ENCODE measurements around the gene LZTFL1. TPM values are rescaled to one million over a fixed set of nuclear protein-coding genes. Genes with fewer than 3 reads are reported as not detected.

The LZTFL1 gene
- total RNA-seq, 2 experiments from 2014 or later = 8.0 to 8.4 TPM

DNA sequence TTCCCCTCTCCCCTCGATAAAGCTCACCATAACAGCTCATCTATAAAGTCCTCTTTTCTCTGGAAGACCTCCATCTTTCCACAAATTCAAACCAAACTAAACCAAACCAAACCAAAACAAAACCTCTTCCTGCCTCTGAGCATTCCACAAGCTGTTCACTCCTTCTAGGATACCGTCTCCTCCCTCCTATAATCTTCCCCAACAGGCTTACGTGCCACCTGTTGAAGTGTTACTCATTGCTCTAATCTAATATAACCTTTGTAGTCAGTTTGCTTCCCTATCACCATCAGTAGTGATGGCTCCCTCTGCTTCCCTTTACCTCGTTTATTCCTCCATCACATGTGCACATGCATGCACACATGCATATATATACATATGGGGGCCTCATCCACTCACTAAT, 31.7 kb upstream of the LZTFL1 start:
- Mint-ChIP-seq H3K9me3 (peaks cover 11% of the 10 kb centered on the region), H3K27me3 (peaks cover 48% of the 10 kb centered on the region), H3K27ac (no peak overlapping the region), H3K4me1 (peaks cover 12% of the 10 kb centered on the region), H3K4me3 (no peak overlapping the region), H3K36me3 (peaks cover 4% of the 10 kb centered on the region)
- POLR2A ChIA-PET = no interaction called here
- DNase-seq = no peak
- no peak for ATAC-seq (ENCODE audit: low read depth)

- no peak for ATAC-seq (ENCODE audit: low read depth)
- peaks cover 11% of the 10 kb centered on the region for H3K9me3 Mint-ChIP-seq
- H3K4me3 Mint-ChIP-seq = no peak overlapping the region
- peaks cover 4% of the 10 kb centered on the region for H3K36me3 Mint-ChIP-seq
- peaks cover 12% of the 10 kb centered on the region for H3K4me1 Mint-ChIP-seq
- peaks cover 47% of the 10 kb centered on the region for H3K27me3 Mint-ChIP-seq
- POLR2A ChIA-PET = no interaction called here
- no peak for DNase-seq
- H3K27ac Mint-ChIP-seq = no peak overlapping the region
Observed at GRCh38 chr3:45873036-45873435, 31.1 kb upstream of the LZTFL1 start.

- no peak overlapping the region for H3K4me3 Mint-ChIP-seq
Observed at GRCh38 chr3:45872569-45872968, 30.6 kb upstream of the LZTFL1 start.

GRCh38 chr3:45871780-45872179, 29.9 kb upstream of the LZTFL1 start:
- no peak overlapping the region for H3K27ac Mint-ChIP-seq
- ATAC-seq (ENCODE audit: low read depth) (no peak), DNase-seq (no peak)
- peaks cover 11% of the 10 kb centered on the region for H3K9me3 Mint-ChIP-seq
- H3K36me3 Mint-ChIP-seq = peaks cover 4% of the 10 kb centered on the region
- POLR2A ChIA-PET = no interaction called here
- H3K4me1 Mint-ChIP-seq = peaks cover 12% of the 10 kb centered on the region
- H3K27me3 Mint-ChIP-seq = peaks cover 54% of the 10 kb centered on the region
- no peak overlapping the region for H3K4me3 Mint-ChIP-seq

More at GRCh38 chr3:45872569-45872968, 30.6 kb upstream of the LZTFL1 start:
- POLR2A ChIA-PET = no interaction called here
- DNase-seq (no peak), ATAC-seq (ENCODE audit: low read depth) (no peak)
- H3K36me3 Mint-ChIP-seq = peaks cover 4% of the 10 kb centered on the region
- H3K27ac Mint-ChIP-seq = no peak overlapping the region
- H3K27me3 Mint-ChIP-seq = peaks cover 49% of the 10 kb centered on the region
- peaks cover 12% of the 10 kb centered on the region for H3K4me1 Mint-ChIP-seq
- H3K9me3 Mint-ChIP-seq = peaks cover 11% of the 10 kb centered on the region

DNA sequence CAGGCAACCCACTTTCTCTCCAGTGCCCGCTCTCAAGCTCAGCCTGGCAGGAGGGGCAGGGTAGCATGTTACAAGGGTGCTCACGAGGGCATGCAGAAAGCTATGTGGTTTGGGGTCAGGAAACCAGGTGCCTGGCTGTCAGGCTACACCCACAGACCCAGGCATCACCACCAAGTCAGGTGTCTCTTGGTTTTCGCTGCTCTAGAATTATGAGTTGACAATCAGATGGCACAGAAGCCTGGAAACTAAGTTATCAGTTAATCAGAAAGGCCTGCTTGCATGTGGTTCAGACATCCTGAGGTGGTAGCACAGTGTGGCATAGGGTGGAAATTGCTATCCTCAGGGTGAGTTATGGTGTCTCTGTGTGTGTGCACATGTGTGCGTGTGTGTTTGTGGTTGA, 28.2 kb upstream of the LZTFL1 start:
- H3K4me1 Mint-ChIP-seq = peaks cover 15% of the 10 kb centered on the region
- H3K27ac Mint-ChIP-seq = no peak overlapping the region
- H3K27me3 Mint-ChIP-seq = peaks cover 61% of the 10 kb centered on the region
- no peak overlapping the region for H3K4me3 Mint-ChIP-seq
- H3K36me3 Mint-ChIP-seq = peaks cover 4% of the 10 kb centered on the region
- POLR2A ChIA-PET = no interaction called here
- H3K9me3 Mint-ChIP-seq = peaks cover 11% of the 10 kb centered on the region
- ATAC-seq (ENCODE audit: low read depth) (peak; percentile 73), DNase-seq (no peak)

- DNase-seq (no peak), ATAC-seq (ENCODE audit: low read depth) (no peak)
- peaks cover 20% of the 10 kb centered on the region for H3K4me1 Mint-ChIP-seq
- no peak overlapping the region for H3K27ac Mint-ChIP-seq
- peaks cover 11% of the 10 kb centered on the region for H3K9me3 Mint-ChIP-seq
- H3K27me3 Mint-ChIP-seq = peaks cover 66% of the 10 kb centered on the region
- H3K4me3 Mint-ChIP-seq = no peak overlapping the region
- POLR2A ChIA-PET = no interaction called here
- peaks cover 4% of the 10 kb centered on the region for H3K36me3 Mint-ChIP-seq
Observed at GRCh38 chr3:45869638-45870037, 27.7 kb upstream of the LZTFL1 start.

GRCh38 chr3:45868650-45869049, 26.7 kb upstream of the LZTFL1 start:
- POLR2A ChIA-PET = no interaction called here
- H3K36me3 Mint-ChIP-seq = peaks cover under 1% of the 10 kb centered on the region

DNA sequence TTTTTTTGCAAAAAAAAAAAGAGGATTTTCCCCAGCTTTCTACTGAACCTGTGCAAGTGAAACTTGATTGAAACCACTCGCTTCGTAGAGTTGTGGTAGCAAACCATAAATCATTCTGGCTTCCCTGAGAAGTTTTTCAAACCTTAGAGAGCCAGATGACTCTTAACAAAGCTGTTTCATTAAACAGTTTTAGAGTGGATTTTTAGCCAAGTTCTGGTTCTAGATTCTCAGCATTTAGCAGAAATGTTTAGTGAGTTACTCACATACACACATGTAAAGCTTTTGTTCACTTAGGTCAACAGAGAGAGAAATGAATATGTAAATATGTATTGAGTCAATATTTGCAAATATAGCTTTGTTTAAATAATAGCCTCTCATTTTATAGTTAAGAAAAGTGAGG, 26.3 kb upstream of the LZTFL1 start:
- POLR2A ChIA-PET = no interaction called here
- no peaks in the 10 kb centered on the region for H3K36me3 Mint-ChIP-seq
- no peak overlapping the region for H3K4me3 Mint-ChIP-seq
- H3K27ac Mint-ChIP-seq = no peak overlapping the region
- H3K9me3 Mint-ChIP-seq = peaks cover 10% of the 10 kb centered on the region
- no peak for ATAC-seq (ENCODE audit: low read depth)
- H3K27me3 Mint-ChIP-seq = peaks cover 67% of the 10 kb centered on the region
- no peak for DNase-seq
- peaks cover 20% of the 10 kb centered on the region for H3K4me1 Mint-ChIP-seq

More at GRCh38 chr3:45868650-45869049, 26.7 kb upstream of the LZTFL1 start:
- H3K27me3 Mint-ChIP-seq = peaks cover 65% of the 10 kb centered on the region
- peaks cover 20% of the 10 kb centered on the region for H3K4me1 Mint-ChIP-seq
- no peak overlapping the region for H3K27ac Mint-ChIP-seq
- H3K9me3 Mint-ChIP-seq = peaks cover 7% of the 10 kb centered on the region
- ATAC-seq (ENCODE audit: low read depth) (no peak), DNase-seq (no peak)
- H3K4me3 Mint-ChIP-seq = no peak overlapping the region

DNA sequence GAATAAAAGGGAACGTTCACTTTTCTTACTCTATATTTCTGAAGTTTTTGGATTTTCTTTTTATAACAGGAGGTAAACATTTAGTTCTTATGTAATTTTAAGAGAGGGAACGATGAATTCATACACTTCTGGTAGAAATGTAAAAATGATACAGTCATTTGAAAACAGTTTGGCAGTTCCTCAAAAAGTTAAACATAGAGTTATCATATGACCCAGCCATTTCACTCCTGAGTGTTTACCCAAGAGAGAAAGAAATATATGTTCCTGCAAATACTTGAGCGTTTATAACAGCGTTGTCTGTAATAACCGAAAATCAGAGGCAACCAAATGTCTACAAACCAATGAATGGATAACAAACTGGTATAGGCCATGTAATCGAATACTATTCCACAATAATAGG, 23.6 kb upstream of the LZTFL1 start:
- H3K36me3 Mint-ChIP-seq = no peaks in the 10 kb centered on the region
- peaks cover 63% of the 10 kb centered on the region for H3K27me3 Mint-ChIP-seq
- H3K9me3 Mint-ChIP-seq = peaks cover 7% of the 10 kb centered on the region
- H3K4me3 Mint-ChIP-seq = no peak overlapping the region
- no peak overlapping the region for H3K27ac Mint-ChIP-seq
- peaks cover 15% of the 10 kb centered on the region for H3K4me1 Mint-ChIP-seq
- ATAC-seq (ENCODE audit: low read depth) (no peak), DNase-seq (no peak)
- POLR2A ChIA-PET = interaction anchor here (1.4 kb wide), 1 partner anchor 15 kb away, joined by 4 read pairs; no protein-coding TSS in a partner anchor

DNA sequence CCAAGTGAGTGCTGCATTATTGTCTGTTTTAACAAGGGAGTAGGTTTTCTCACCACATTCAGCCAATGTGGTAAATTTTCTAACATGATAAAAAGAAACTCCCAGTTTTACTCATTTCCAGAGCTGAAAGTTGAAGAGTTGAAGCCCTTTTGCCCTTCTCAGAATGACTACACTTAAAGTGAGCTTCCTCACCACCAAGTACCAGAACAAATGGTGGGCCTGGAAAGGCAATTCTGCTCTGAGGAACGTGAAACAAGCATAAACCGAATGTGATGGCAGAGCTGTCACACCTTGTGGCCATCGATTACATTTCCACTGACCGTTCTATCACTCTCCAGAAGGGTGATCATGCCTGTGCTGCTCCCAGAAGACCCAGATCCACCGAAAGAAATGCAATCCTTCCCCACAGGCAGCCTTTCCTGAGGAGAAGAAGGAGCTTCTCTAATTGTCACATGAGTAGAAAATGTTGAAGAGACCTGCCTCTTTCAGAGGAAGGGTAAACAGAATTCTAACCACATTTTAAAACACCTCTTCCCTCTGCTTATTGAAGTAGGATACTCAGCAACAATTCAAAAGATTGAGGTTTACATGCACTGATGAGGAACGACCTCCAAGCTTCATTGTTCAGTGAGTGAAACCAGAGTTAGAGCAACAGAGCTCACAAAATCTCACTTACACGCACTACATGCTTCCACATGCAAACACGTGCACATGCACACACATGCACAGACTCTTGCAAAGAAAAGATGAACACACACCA, 23.0 kb upstream of the LZTFL1 start:
- Mint-ChIP-seq H3K27me3 (peaks cover 63% of the 10 kb centered on the region), H3K9me3 (peaks cover 7% of the 10 kb centered on the region), H3K4me1 (peaks cover 11% of the 10 kb centered on the region), H3K36me3 (no peaks in the 10 kb centered on the region), H3K27ac (no peak overlapping the region), H3K4me3 (peak overlapping the region; percentile 20)
- POLR2A ChIA-PET = interaction anchor here (1.4 kb wide), 1 partner anchor 16 kb away, joined by 4 read pairs; no protein-coding TSS in a partner anchor
- peak; percentile 60 for ATAC-seq (ENCODE audit: low read depth)
- DNase-seq = no peak

- POLR2A ChIA-PET = interaction anchor here (0.7 kb wide), 1 partner anchor 765 kb away, joined by 4 read pairs; no protein-coding TSS in a partner anchor
- peaks cover 48% of the 10 kb centered on the region for H3K27me3 Mint-ChIP-seq
- DNase-seq (no peak), ATAC-seq (ENCODE audit: low read depth) (no peak)
- H3K4me1 Mint-ChIP-seq = peaks cover 12% of the 10 kb centered on the region
- H3K4me3 Mint-ChIP-seq = no peak overlapping the region
- H3K9me3 Mint-ChIP-seq = peaks cover 6% of the 10 kb centered on the region
- H3K27ac Mint-ChIP-seq = no peak overlapping the region
- H3K36me3 Mint-ChIP-seq = no peaks in the 10 kb centered on the region
Observed at GRCh38 chr3:45861043-45861719, 19.3 kb upstream of the LZTFL1 start.

DNA sequence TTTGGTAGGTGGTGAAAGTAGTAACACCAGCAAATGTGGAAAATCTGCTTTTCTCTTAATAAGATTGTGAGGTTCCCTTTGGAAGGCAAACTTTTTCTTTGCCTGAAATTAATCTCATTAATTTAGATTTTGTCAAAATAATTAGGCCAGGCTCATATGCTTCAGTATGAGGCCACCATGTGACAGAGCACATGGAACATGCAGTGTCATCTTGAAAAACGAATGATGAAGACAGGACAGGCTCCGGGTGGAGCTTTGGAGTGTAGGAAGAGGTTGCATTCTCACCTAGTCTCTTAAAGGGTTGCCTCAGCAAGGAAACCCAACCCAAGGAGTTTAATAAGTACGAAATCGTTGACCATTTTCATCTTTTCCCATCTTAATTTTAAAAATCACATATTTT, 18.6 kb upstream of the LZTFL1 start:
- Mint-ChIP-seq H3K36me3 (peaks cover 2% of the 10 kb centered on the region), H3K27me3 (peaks cover 45% of the 10 kb centered on the region), H3K4me1 (peaks cover 13% of the 10 kb centered on the region), H3K4me3 (no peak overlapping the region), H3K27ac (no peak overlapping the region), H3K9me3 (peaks cover 6% of the 10 kb centered on the region)
- POLR2A ChIA-PET = no interaction called here
- ATAC-seq (ENCODE audit: low read depth) = no peak
- no peak for DNase-seq

DNA sequence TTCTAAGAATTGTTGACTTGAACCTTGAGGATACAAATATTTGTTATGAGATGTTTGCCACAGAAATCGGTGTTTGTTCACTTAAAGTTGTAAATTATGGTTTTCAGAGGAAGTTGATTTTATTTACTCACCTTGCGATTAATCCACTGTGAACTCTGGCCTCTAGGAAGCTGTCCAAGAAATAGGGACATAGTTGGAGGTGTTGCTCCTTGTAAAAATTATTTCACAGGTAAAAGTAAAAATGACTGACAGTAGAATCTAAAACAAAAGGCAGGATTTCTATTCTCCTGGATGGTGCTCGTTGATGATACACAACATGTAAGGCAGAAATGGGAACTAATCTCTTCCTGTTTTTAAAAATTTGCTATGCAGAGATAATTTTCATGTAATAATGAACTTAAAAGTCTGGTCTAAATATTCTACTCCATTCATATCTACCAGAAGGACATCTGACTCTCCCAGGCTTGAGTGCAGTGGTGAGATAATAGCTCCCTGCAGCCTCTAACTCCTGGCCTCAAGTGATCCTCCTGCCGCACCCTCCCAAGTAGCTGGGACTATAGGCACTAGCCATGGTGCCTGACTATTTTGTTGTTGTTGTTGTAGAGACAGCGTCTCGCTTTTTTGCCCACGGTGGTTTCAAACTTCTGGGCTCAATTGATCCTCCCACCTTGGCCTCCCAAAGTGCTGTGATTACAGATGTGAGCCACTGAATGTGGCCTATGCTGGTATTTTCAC, 17.1 kb upstream of the LZTFL1 start:
- DNase-seq (no peak), ATAC-seq (ENCODE audit: low read depth) (no peak)
- Mint-ChIP-seq H3K4me3 (no peak overlapping the region), H3K27ac (no peak overlapping the region), H3K9me3 (peaks cover 8% of the 10 kb centered on the region), H3K27me3 (peaks cover 47% of the 10 kb centered on the region), H3K4me1 (peaks cover 5% of the 10 kb centered on the region), H3K36me3 (peaks cover 2% of the 10 kb centered on the region)
- POLR2A ChIA-PET = no interaction called here
